Endothelial cell of umbilical vein (primary cell): ENCODE results near the gene SIGLEC9. TPM values are rescaled to one million over a fixed set of nuclear protein-coding genes. Genes with fewer than 3 reads are reported as not detected.

Experiments
- BruUV-seq: library from RNA; stranded (reverse); fragments of 400-500 nt; replicated peaks from 2 replicates; lab custom pipeline; 2021; lab: Mats Ljungman, UMichigan
- CTCF ChIA-PET: fragments of 300-600, 350-600 bp; sonication (Branson Sonifier 250); formaldehyde crosslinking; loops from one replicate; lab custom pipeline; 2021; ENCODE audit warnings: antibody characterized with exemption, inconsistent platforms; lab: Charles Lee
- POLR2A ChIA-PET: fragments of 300-600, 350-600 bp; sonication (Branson Sonifier 250); formaldehyde crosslinking; loops from one replicate; lab custom pipeline; 2021; ENCODE audit warnings: antibody characterized with exemption, inconsistent platforms; lab: Charles Lee
- DNase-seq: peaks from one replicate; pipeline ENCODE4 v3.0.0-alpha.2; 2011; ENCODE audit warnings: low read depth, low spot score
- FAIRE-seq: peaks from 2 replicates; lab custom pipeline; 2011; peaks lifted over from hg19 to GRCh38; lab: Jason Lieb, UNC
- H2AFZ ChIP-seq: 2 replicates; pipeline ENCODE4 v1.6.0; 2012; ENCODE audit warnings: low read depth, low read length, control low read depth, inconsistent platforms
- H3K27ac ChIP-seq: 2 replicates; pipeline ENCODE4 v1.5.1; 2011; ENCODE audit warnings: low read depth, mild to moderate bottlenecking, control low read depth, low read length, moderate library complexity; ENCODE audit not compliant: insufficient read depth
- H3K27me3 ChIP-seq, 2 experiments: 2 replicates each; pipeline versions ENCODE4 v1.6.0 to v1.6.1; 2011; ENCODE audit warnings: low read length in 2 of 2, mixed read lengths in 1 of 2; ENCODE audit not compliant: control insufficient read depth in 2 of 2, insufficient read depth in 2 of 2
- H3K36me3 ChIP-seq, 2 experiments: 2 replicates in 1 of 2; 3 replicates in 1 of 2; pipeline ENCODE4 v1.5.1; 2011; ENCODE audit warnings: low read length in 2 of 2, mild to moderate bottlenecking in 1 of 2, moderate library complexity in 1 of 2; ENCODE audit not compliant: control insufficient read depth in 2 of 2, insufficient read depth in 2 of 2; ENCODE audit errors: extremely low read depth in 1 of 2
- H3K4me1 ChIP-seq: 3 replicates; pipeline ENCODE4 v1.5.1; 2011; ENCODE audit warnings: mild to moderate bottlenecking, low read length; ENCODE audit not compliant: control insufficient read depth, insufficient read depth; ENCODE audit errors: extremely low read depth
- H3K4me2 ChIP-seq: 2 replicates; pipeline ENCODE4 v1.6.1; 2011; ENCODE audit warnings: low read length, control low read depth, mixed read lengths; ENCODE audit not compliant: insufficient read depth
- H3K4me3 ChIP-seq, 3 experiments: fragments of 200-600 bp in 1 of 3; sonication (generic), shearing (Covaris generic) in 1 of 3; replicated peaks in 1 of 3; 2 replicates each; pipeline ENCODE4 v1.5.1; 2011 to 2016; ENCODE audit warnings: control low read depth in 3 of 3, low read length in 3 of 3, mild to moderate bottlenecking in 2 of 3, inconsistent platforms in 1 of 3, low read depth in 1 of 3, moderate library complexity in 1 of 3; ENCODE audit not compliant: insufficient read depth in 1 of 3
- H3K79me2 ChIP-seq: 2 replicates; pipeline ENCODE4 v1.6.0; 2012; ENCODE audit warnings: low read length, inconsistent platforms; ENCODE audit not compliant: control insufficient read depth, insufficient read depth
- H3K9ac ChIP-seq: replicated peaks from 2 replicates; pipeline ENCODE3; 2011; ENCODE audit warnings: low read length, control low read depth; ENCODE audit not compliant: insufficient read depth; ENCODE audit errors: extremely low read depth
- H3K9me1 ChIP-seq: replicated peaks from 3 replicates; pipeline ENCODE4 v1.6.0; 2011; ENCODE audit warnings: mild to moderate bottlenecking, low read length; ENCODE audit not compliant: control insufficient read depth, insufficient read depth; ENCODE audit errors: extremely low read depth
- H3K9me3 ChIP-seq: replicated peaks from 2 replicates; pipeline ENCODE4 v1.5.1; 2012; ENCODE audit warnings: low read length, inconsistent platforms; ENCODE audit not compliant: control insufficient read depth, insufficient read depth
- H4K20me1 ChIP-seq: replicated peaks from 2 replicates; pipeline ENCODE3; 2011; ENCODE audit warnings: mild to moderate bottlenecking, low read length; ENCODE audit not compliant: control insufficient read depth, insufficient read depth; ENCODE audit errors: extremely low read depth
- EZH2 ChIP-seq: IDR thresholded peaks from 2 replicates; pipeline ENCODE4 v1.6.1; 2012; ENCODE audit warnings: borderline replicate concordance, low read depth, mild to moderate bottlenecking, moderate library complexity, low read length, inconsistent platforms; ENCODE audit not compliant: severe bottlenecking
- FOS ChIP-seq: IDR thresholded peaks from 2 replicates; pipeline ENCODE4 v1.6.1; 2011; ENCODE audit warnings: mild to moderate bottlenecking, low read length, moderate library complexity, borderline replicate concordance; ENCODE audit not compliant: insufficient read depth
- GATA2 ChIP-seq: IDR thresholded peaks from 2 replicates; pipeline ENCODE4 v1.7.0; 2011; ENCODE audit warnings: low read depth, mild to moderate bottlenecking, moderate library complexity, mixed read lengths, low read length; ENCODE audit not compliant: insufficient read length, insufficient read depth
- JUN ChIP-seq: IDR thresholded peaks from 2 replicates; pipeline ENCODE4 v1.6.1; 2011; ENCODE audit warnings: borderline replicate concordance, low read depth; ENCODE audit not compliant: insufficient read length, insufficient read depth
- MAX ChIP-seq: IDR thresholded peaks from 2 replicates; pipeline ENCODE4 v1.6.1; 2011; ENCODE audit not compliant: insufficient read depth, insufficient read length
- MYC ChIP-seq: IDR thresholded peaks from one replicate; pipeline ENCODE4 v1.6.1; 2011; ENCODE audit warnings: mild to moderate bottlenecking, low read depth, low read length
- POLR2A ChIP-seq: IDR thresholded peaks from 2 replicates; pipeline ENCODE4 v1.6.1; 2012; ENCODE audit warnings: low read depth, mild to moderate bottlenecking, control low read depth, low read length
- POLR2AphosphoS5 ChIP-seq: IDR thresholded peaks from 2 replicates; pipeline ENCODE4 v1.6.1; 2012; ENCODE audit warnings: low read depth, mild to moderate bottlenecking, control low read depth, low read length, moderate library complexity; ENCODE audit not compliant: insufficient read depth
- dilution Hi-C: fragments of 300-500 bp; cut with MboI; formaldehyde crosslinking; loops from one replicate; pipeline ENCODE4 v1.15.0; 2019; ENCODE audit warnings: low sequenced_read_pairs; ENCODE audit not compliant: extremely low pct_ligation_motif_present
- intact Hi-C: fragments of 100-400 bp; cut with micrococcal nuclease; formaldehyde crosslinking; loops from one replicate; pipeline ENCODE4 v1.10.0; 2022
- polyA plus RNA-seq, 4 experiments: library from polyadenylated mRNA; depleted of rRNA in 3 of 4; stranded (reverse) in 3 of 4; unstranded in 1 of 4; fragments of >200 nt; gene quantifications; 2 replicates each; pipeline versions ENCODE4 v1.2.1 to v1.2.3, GENCODE V29; 2011 to 2012; ENCODE audit warnings: missing spikeins in 1 of 4
- total RNA-seq: library from RNA; stranded (reverse); gene quantifications from 2 replicates; pipeline ENCODE4 v1.2.3, GENCODE V29; 2021
- TF ChIP-seq, protein P1 (sequence below), 2 donors: IDR thresholded peaks; 1 replicate in 1 of 2; 2 replicates in 1 of 2; pipeline ENCODE4 v1.5.1; 2011; ENCODE audit warnings: low read length in 2 of 2, mild to moderate bottlenecking in 2 of 2, moderate library complexity in 2 of 2, control low read depth in 1 of 2, inconsistent platforms in 1 of 2, low read depth in 1 of 2; ENCODE audit not compliant: insufficient read depth in 1 of 2; ENCODE audit errors: extremely low read depth in 1 of 2

Gene SIGLEC9
- total and polyA plus RNA-seq, 2 donors (not counting 3 experiments of a cell fraction or from before 2014, with no cell fraction given) = not detected

DNA sequence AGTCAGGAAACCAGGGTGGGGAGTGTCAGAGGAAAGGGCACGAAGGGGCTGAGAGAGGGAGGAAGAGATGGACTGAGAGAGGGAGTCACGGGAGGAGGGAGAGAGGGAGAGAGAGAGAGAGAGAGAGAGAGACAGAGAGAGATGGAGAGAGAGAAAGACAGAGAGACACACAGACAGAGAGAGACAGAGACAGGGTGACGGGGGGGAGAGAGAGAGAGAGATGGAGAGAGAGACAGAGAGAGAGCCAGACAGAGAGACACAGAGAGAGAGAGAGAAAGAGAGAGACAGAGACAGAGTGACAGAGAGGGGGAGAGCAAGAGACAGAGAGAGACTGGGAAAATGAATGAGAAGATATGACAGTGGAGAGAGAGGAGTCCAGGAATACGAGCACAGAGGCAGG lies 41.5 kb upstream of the SIGLEC9 start:
- H3K4me1 ChIP-seq = no peaks in the 10 kb centered on the region
- FAIRE-seq (no peak), DNase-seq (no peak)
- no peak overlapping the region for H3K27ac ChIP-seq
- H3K79me2 ChIP-seq = no peaks in the 10 kb centered on the region
- no peak overlapping the region for H3K4me2 ChIP-seq
- H3K9ac ChIP-seq = no peak overlapping the region
- ChIA-PET CTCF (no interaction called here), POLR2A (no interaction called here)
- no peak overlapping the region for H3K4me3 ChIP-seq
- no peaks in the 10 kb centered on the region for H3K9me1 ChIP-seq
- no TSS peak for BruUV-seq
- no peak overlapping the region for H2AFZ ChIP-seq
- H3K36me3 ChIP-seq = no peaks in the 10 kb centered on the region
- TF ChIP-seq MYC = no peak
- no peak for TF ChIP-seq FOS
- H3K27me3 ChIP-seq = no peaks in the 10 kb centered on the region
- H3K9me3 ChIP-seq = no peaks in the 10 kb centered on the region
- intact Hi-C loops = loop anchor here (2.0 kb wide), 1 partner anchor 72 kb away; no protein-coding TSS in a partner anchor
- H4K20me1 ChIP-seq = no peaks in the 10 kb centered on the region
- dilution Hi-C loops = no loop called here

GRCh38 chr19:51083783-51084182 lies 40.9 kb upstream of the SIGLEC9 start:
- TF ChIP-seq, protein P1, sequence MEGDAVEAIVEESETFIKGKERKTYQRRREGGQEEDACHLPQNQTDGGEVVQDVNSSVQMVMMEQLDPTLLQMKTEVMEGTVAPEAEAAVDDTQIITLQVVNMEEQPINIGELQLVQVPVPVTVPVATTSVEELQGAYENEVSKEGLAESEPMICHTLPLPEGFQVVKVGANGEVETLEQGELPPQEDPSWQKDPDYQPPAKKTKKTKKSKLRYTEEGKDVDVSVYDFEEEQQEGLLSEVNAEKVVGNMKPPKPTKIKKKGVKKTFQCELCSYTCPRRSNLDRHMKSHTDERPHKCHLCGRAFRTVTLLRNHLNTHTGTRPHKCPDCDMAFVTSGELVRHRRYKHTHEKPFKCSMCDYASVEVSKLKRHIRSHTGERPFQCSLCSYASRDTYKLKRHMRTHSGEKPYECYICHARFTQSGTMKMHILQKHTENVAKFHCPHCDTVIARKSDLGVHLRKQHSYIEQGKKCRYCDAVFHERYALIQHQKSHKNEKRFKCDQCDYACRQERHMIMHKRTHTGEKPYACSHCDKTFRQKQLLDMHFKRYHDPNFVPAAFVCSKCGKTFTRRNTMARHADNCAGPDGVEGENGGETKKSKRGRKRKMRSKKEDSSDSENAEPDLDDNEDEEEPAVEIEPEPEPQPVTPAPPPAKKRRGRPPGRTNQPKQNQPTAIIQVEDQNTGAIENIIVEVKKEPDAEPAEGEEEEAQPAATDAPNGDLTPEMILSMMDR (IDR thresholded peaks at IDR 0.05; ENCODE audit: extremely low read depth in 1 of 2, insufficient read depth in 1 of 2, low read depth in 1 of 2, low read length in 2 of 2) = no peak
- no peak for TF ChIP-seq MAX
- TF ChIP-seq POLR2AphosphoS5 = no peak
- TF ChIP-seq MYC = no peak
- TF ChIP-seq JUN = no peak
- TF ChIP-seq FOS = no peak
- no peak for TF ChIP-seq EZH2
- no peak for TF ChIP-seq POLR2A
- TF ChIP-seq GATA2 = no peak
- Histone ChIP-seq H3K4me1 (no peaks in the 10 kb centered on the region), H3K4me3 (no peak overlapping the region), H3K9me1 (no peaks in the 10 kb centered on the region), H4K20me1 (no peaks in the 10 kb centered on the region), H3K79me2 (no peaks in the 10 kb centered on the region), H3K27me3 (no peaks in the 10 kb centered on the region), H2AFZ (no peak overlapping the region), H3K9me3 (no peaks in the 10 kb centered on the region), H3K9ac (no peak overlapping the region), H3K27ac (no peak overlapping the region), H3K4me2 (no peak overlapping the region), H3K36me3 (no peaks in the 10 kb centered on the region)
- FAIRE-seq = no peak
- DNase-seq = no peak
- ChIA-PET CTCF (no interaction called here), POLR2A (no interaction called here)
- no TSS peak for BruUV-seq
- dilution Hi-C loops (no loop called here), intact Hi-C loops (loop anchor here (2.0 kb wide), 1 partner anchor 71 kb away; no protein-coding TSS in a partner anchor)
